Measurements from ENCODE around the gene FBXL3. TPM values are rescaled to one million over a fixed set of nuclear protein-coding genes. Genes with fewer than 3 reads are reported as not detected.

Gene FBXL3
- 35.2 and 38.0 TPM in 2 replicates for total RNA-seq

- DNase-seq (ENCODE audit: low read depth): no peak
- no peak for TF ChIP-seq CTCF (IDR thresholded peaks at IDR 0.05; ENCODE audit: insufficient read depth, low read length, poor library complexity, severe bottlenecking)
- Histone ChIP-seq H3K36me3 (ENCODE audit: control insufficient read depth, insufficient read depth, low read length) (no peaks in the 10 kb centered on the region), H3K27me3 (ENCODE audit: control insufficient read depth, insufficient read depth, low read length) (no peaks in the 10 kb centered on the region), H3K4me3 (ENCODE audit: low read depth, low read length) (peak within 1 kb of the TSS; percentile 74)
Measured at GRCh38 chr13:77026861-77027621, at the start of gene FBXL3. FBXL3 (minus strand) TSS chr13:77027159; CDS start chr13:77021860, 5,299 bp downstream.

- TF ChIP-seq CTCF (IDR thresholded peaks at IDR 0.05; ENCODE audit: insufficient read depth, low read length, poor library complexity, severe bottlenecking): no peak
- Histone ChIP-seq H3K27me3 (ENCODE audit: control insufficient read depth, insufficient read depth, low read length) (no peaks in the 10 kb centered on the region), H3K36me3 (ENCODE audit: control insufficient read depth, insufficient read depth, low read length) (peaks cover under 1% of the 10 kb centered on the region), H3K4me3 (ENCODE audit: low read depth, low read length) (no peak overlapping the region)
- no peak for DNase-seq (ENCODE audit: low read depth)
Measured at GRCh38 chr13:77067519-77067918, 40.6 kb upstream of the FBXL3 start.

- Histone ChIP-seq H3K4me3 (ENCODE audit: low read depth, low read length) (no peak overlapping the region), H3K27me3 (ENCODE audit: control insufficient read depth, insufficient read depth, low read length) (no peaks in the 10 kb centered on the region), H3K36me3 (ENCODE audit: control insufficient read depth, insufficient read depth, low read length) (peaks cover 2% of the 10 kb centered on the region)
- no peak for TF ChIP-seq CTCF (IDR thresholded peaks at IDR 0.05; ENCODE audit: insufficient read depth, low read length, poor library complexity, severe bottlenecking)
- DNase-seq (ENCODE audit: low read depth): no peak
Measured at GRCh38 chr13:77065461-77066147, 38.6 kb upstream of the FBXL3 start.

GRCh38 chr13:77062097-77062496 is 35.1 kb upstream of the FBXL3 start:
- H3K36me3 ChIP-seq (ENCODE audit: control insufficient read depth, insufficient read depth, low read length): peaks cover 2% of the 10 kb centered on the region
- no peak for DNase-seq (ENCODE audit: low read depth)
- H3K4me3 ChIP-seq (ENCODE audit: low read depth, low read length): no peak overlapping the region
- no peak for TF ChIP-seq CTCF (IDR thresholded peaks at IDR 0.05; ENCODE audit: insufficient read depth, low read length, poor library complexity, severe bottlenecking)
- no peaks in the 10 kb centered on the region for H3K27me3 ChIP-seq (ENCODE audit: control insufficient read depth, insufficient read depth, low read length)

- peaks cover 2% of the 10 kb centered on the region for H3K36me3 ChIP-seq (ENCODE audit: control insufficient read depth, insufficient read depth, low read length)
- H3K4me3 ChIP-seq (ENCODE audit: low read depth, low read length): no peak overlapping the region
- H3K27me3 ChIP-seq (ENCODE audit: control insufficient read depth, insufficient read depth, low read length): no peaks in the 10 kb centered on the region
- TF ChIP-seq CTCF (IDR thresholded peaks at IDR 0.05; ENCODE audit: insufficient read depth, low read length, poor library complexity, severe bottlenecking): no peak
- DNase-seq (ENCODE audit: low read depth): no peak
Measured at GRCh38 chr13:77061362-77061761, 34.4 kb upstream of the FBXL3 start.
